ENCODE results near the gene ZNF714. TPM values are rescaled to one million over a fixed set of nuclear protein-coding genes. Genes with fewer than 3 reads are reported as not detected.
A peak's percentile ranks its signal among the peaks of the same experiment; 100 is the strongest.

The ZNF714 gene
- total and polyA plus RNA-seq, 2 of the 8 experiments (the other 6 are each of a cell fraction or from before 2014, with no cell fraction given), result 16.4 to 74.2 TPM

DNA sequence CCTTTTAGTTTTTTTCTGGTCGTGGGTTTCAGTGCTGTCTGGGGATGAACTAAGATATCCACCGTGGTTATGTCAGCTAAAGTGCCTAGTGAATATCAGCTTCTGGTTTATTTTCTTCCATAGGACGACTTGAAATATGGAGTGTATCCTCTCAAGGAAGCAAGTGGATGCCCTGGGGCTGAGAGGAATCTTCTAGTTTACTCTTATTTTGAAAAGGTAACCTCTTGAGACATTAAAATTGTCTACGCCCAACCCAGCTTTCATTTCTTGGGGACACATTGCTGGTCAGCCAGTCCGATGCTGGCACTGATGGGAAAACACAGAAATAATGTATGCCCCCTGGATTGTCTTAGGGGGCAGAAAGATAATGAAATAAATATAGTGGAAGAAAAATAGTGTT lies 61.4 kb downstream of the ZNF714 start:
- Histone ChIP-seq H3K36me3 (ENCODE audit: control insufficient read depth in 2 of 4, insufficient read depth in 4 of 4, low read length in 3 of 4) (peaks cover 7 to 52% (median 35%) of the 10 kb centered on the region in 4 experiments), H3K79me1 (ENCODE audit: low read depth, low read length) (0 out of 2 replicates have a peak, but pooled peaks cover 2% of the 10 kb centered on the region), H2BK12ac (ENCODE audit: low read depth, low read length) (no peak overlapping the region), H4K5ac (ENCODE audit: insufficient read length, low read depth, low read length) (no peak overlapping the region), H3K4ac (replicated peaks; ENCODE audit: insufficient read length, low read depth, low read length) (no peak overlapping the region), H3K4me1 (replicated peaks in 1 of 4; ENCODE audit: control insufficient read depth in 3 of 4, insufficient read depth in 4 of 4, low read length in 3 of 4) (no peaks in the 10 kb centered on the region; a peak in 1 of 7 replicates), H3K9ac (replicated peaks in 1 of 4; ENCODE audit: extremely low read depth in 1 of 4, low read depth in 3 of 4, low read length in 3 of 4) (no peak overlapping the region), H3K79me2 (ENCODE audit: control insufficient read depth in 1 of 2, insufficient read depth in 2 of 2, low read length in 2 of 2) (peaks cover 0 to 30% of the 10 kb centered on the region in 2 experiments; a peak in 2 of 4 replicates), H2AK5ac (ENCODE audit: low read depth, low read length) (no peak overlapping the region), H3K4me3 (ENCODE audit: extremely low read depth in 1 of 4, insufficient read depth in 2 of 4, low read depth in 3 of 4, low read length in 4 of 4) (peak overlapping the region in 1 of 4 experiments; percentile 90; a peak in 3 of 8 replicates), H4K91ac (replicated peaks; ENCODE audit: insufficient read length, low read length) (no peak overlapping the region), H3K14ac (ENCODE audit: insufficient read length) (no peak overlapping the region), H2BK20ac (ENCODE audit: low read length) (no peak overlapping the region), H3K23me2 (ENCODE audit: low read depth, low read length) (no peaks in the 10 kb centered on the region), H4K8ac (ENCODE audit: extremely low read depth, insufficient read depth, low read length) (no peak overlapping the region), H2BK5ac (ENCODE audit: low read depth, low read length) (no peak overlapping the region), H3K23ac (ENCODE audit: insufficient read length) (no peak overlapping the region), H3K27me3 (replicated peaks in 1 of 4; ENCODE audit: control insufficient read depth in 3 of 4, extremely low read depth in 1 of 4, insufficient read depth in 3 of 4, low read length in 3 of 4) (no peaks in the 10 kb centered on the region), H2BK15ac (ENCODE audit: low read length) (no peak overlapping the region), H3K9me3 (ENCODE audit: insufficient read depth in 2 of 2, low read depth in 1 of 2, low read length in 1 of 2) (peaks cover 17 to 21% of the 10 kb centered on the region in 2 experiments), H3K4me2 (ENCODE audit: insufficient read depth in 1 of 2, low read depth in 2 of 2, low read length in 2 of 2) (peak overlapping the region; percentile 67 to 71; a peak in 1 of 4 replicates), H2AFZ (ENCODE audit: low read length) (no peak overlapping the region), H3K56ac (replicated peaks; ENCODE audit: insufficient read length, low read depth, low read length) (no peak overlapping the region), H4K20me1 (replicated peaks in 1 of 2; ENCODE audit: control insufficient read depth in 1 of 2, insufficient read depth in 2 of 2, low read length in 2 of 2) (no peaks in the 10 kb centered on the region), H2BK120ac (replicated peaks; ENCODE audit: low read depth, low read length) (no peak overlapping the region), H3K18ac (ENCODE audit: extremely low read depth, low read length) (no peak overlapping the region), H3K27ac (ENCODE audit: low read depth, low read length) (no peak overlapping the region)
- POLR2A ChIA-PET (ENCODE audit: partially characterized antibody), result interaction anchor here (0.7 to 2.3 kb wide), 4 partner anchors 7 to 208 kb away, joined by 4 to 13 read pairs (median 10); partner anchors contain the start of gene ZNF714
- 89% methylated on average over 5 of the region's 5 CpGs; no CpG with 5 or more reads in 1 of the 2 experiments for WGBS, 2 experiments (ENCODE audit: extremely low coverage in 1 of 2, insufficient coverage in 1 of 2, insufficient read length in 1 of 2, insufficient replicate concordance in 2 of 2, low coverage in 1 of 2, low lambda C conversion rate in 2 of 2, missing lambda C conversion rate in 1 of 2)
- CTCF ChIA-PET (ENCODE audit: partially characterized antibody), result interaction anchor here (0.7 kb wide), 1 partner anchor 278 kb away, joined by 3 read pairs; no protein-coding TSS in a partner anchor
- FAIRE-seq (no peak), DNase-seq (ENCODE audit: low read depth in 1 of 2, low spot score in 2 of 2) (no peak)
- TF ChIP-seq GABPA (IDR thresholded peaks at IDR 0.05; ENCODE audit: borderline replicate concordance, insufficient read depth, low read length) (no peak), SIRT6 (IDR thresholded peaks at IDR 0.05; ENCODE audit: low read length) (no peak), ZNF274 (IDR thresholded peaks at IDR 0.05; ENCODE audit: borderline replicate concordance, extremely low read depth, low read length) (no peak), CBX5 (IDR thresholded peaks at IDR 0.05; ENCODE audit: low read depth, low read length) (no peak), EGR1 (IDR thresholded peaks at IDR 0.05; ENCODE audit: borderline replicate concordance, low read depth, low read length) (no peak), EZH2 (IDR thresholded peaks at IDR 0.05; ENCODE audit: low read depth, low read length, severe bottlenecking) (no peak), KDM5A (IDR thresholded peaks at IDR 0.05; ENCODE audit: low read length) (no peak), TCF12 (IDR thresholded peaks at IDR 0.05; ENCODE audit: low read depth, low read length) (no peak), SP4 (IDR thresholded peaks at IDR 0.05; ENCODE audit: low read length) (no peak), SAP30 (IDR thresholded peaks at IDR 0.05; ENCODE audit: insufficient read depth, insufficient replicate concordance, low read length) (no peak)
- TF ChIP-seq, protein P1, sequence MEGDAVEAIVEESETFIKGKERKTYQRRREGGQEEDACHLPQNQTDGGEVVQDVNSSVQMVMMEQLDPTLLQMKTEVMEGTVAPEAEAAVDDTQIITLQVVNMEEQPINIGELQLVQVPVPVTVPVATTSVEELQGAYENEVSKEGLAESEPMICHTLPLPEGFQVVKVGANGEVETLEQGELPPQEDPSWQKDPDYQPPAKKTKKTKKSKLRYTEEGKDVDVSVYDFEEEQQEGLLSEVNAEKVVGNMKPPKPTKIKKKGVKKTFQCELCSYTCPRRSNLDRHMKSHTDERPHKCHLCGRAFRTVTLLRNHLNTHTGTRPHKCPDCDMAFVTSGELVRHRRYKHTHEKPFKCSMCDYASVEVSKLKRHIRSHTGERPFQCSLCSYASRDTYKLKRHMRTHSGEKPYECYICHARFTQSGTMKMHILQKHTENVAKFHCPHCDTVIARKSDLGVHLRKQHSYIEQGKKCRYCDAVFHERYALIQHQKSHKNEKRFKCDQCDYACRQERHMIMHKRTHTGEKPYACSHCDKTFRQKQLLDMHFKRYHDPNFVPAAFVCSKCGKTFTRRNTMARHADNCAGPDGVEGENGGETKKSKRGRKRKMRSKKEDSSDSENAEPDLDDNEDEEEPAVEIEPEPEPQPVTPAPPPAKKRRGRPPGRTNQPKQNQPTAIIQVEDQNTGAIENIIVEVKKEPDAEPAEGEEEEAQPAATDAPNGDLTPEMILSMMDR (IDR thresholded peaks at IDR 0.05; ENCODE audit: control extremely low read depth in 1 of 3, insufficient read depth in 1 of 3, low read depth in 1 of 3, low read length in 3 of 3), result no peak
